ENCODE results near the gene PEX12. TPM values are rescaled to one million over a fixed set of nuclear protein-coding genes. Genes with fewer than 3 reads are reported as not detected.

Gene PEX12
- total RNA-seq, 1 donor from 2014 or later, result 3.9 TPM

- DNase-seq (ENCODE audit: low read depth) (no peak), FAIRE-seq (no peak)
- H3K9me3 Mint-ChIP-seq (ENCODE audit: unreplicated experiment), result peaks cover 2% of the 10 kb centered on the region
- no peaks in the 10 kb centered on the region for H3K36me3 ChIP-seq (ENCODE audit: insufficient read depth, low read length)
- no peaks in the 10 kb centered on the region for H4K20me1 ChIP-seq (ENCODE audit: insufficient read depth, low read length)
- H3K4me3 Mint-ChIP-seq (ENCODE audit: unreplicated experiment), result no peak overlapping the region
- TF ChIP-seq EZH2 (IDR thresholded peaks at IDR 0.05; ENCODE audit: insufficient read depth, low read length) (no peak), CTCF (IDR thresholded peaks at IDR 0.05; ENCODE audit: insufficient read depth, low read depth, low read length) (no peak)
- H3K9me3 ChIP-seq (ENCODE audit: insufficient read depth, low read depth, low read length), result no peaks in the 10 kb centered on the region
- no peak overlapping the region for H3K9ac ChIP-seq (ENCODE audit: low read length)
- no peak overlapping the region for H3K4me3 ChIP-seq (ENCODE audit: insufficient read depth, low read depth, low read length)
- H2AFZ ChIP-seq (ENCODE audit: low read depth, low read length), result no peak overlapping the region
- H3K79me2 ChIP-seq (ENCODE audit: insufficient read depth, low read length), result no peaks in the 10 kb centered on the region
- no peak overlapping the region for H3K4me2 ChIP-seq (ENCODE audit: low read length)
- H3K36me3 Mint-ChIP-seq (ENCODE audit: low read depth, unreplicated experiment), result no peaks in the 10 kb centered on the region
- peaks cover 17% of the 10 kb centered on the region for H3K27me3 ChIP-seq (ENCODE audit: insufficient read depth, low read length)
- H3K27me3 Mint-ChIP-seq (ENCODE audit: low read depth, unreplicated experiment), result peaks cover 19% of the 10 kb centered on the region
- peaks cover 3% of the 10 kb centered on the region for H3K4me1 Mint-ChIP-seq (ENCODE audit: low read depth, unreplicated experiment)
- H3K27ac Mint-ChIP-seq (ENCODE audit: unreplicated experiment), result no peak overlapping the region
- no peak overlapping the region for H3K27ac ChIP-seq (ENCODE audit: low read depth, low read length)
- no peaks in the 10 kb centered on the region for H3K4me1 ChIP-seq (ENCODE audit: insufficient read depth, low read length)
Observed at GRCh38 chr17:35545150-35545549, 33.2 kb downstream of the PEX12 start.

- Mint-ChIP-seq H3K4me1 (ENCODE audit: low read depth, unreplicated experiment) (peaks cover 3% of the 10 kb centered on the region), H3K27ac (ENCODE audit: unreplicated experiment) (no peak overlapping the region), H3K27me3 (ENCODE audit: low read depth, unreplicated experiment) (peaks cover 19% of the 10 kb centered on the region), H3K36me3 (ENCODE audit: low read depth, unreplicated experiment) (no peaks in the 10 kb centered on the region), H3K4me3 (ENCODE audit: unreplicated experiment) (no peak overlapping the region), H3K9me3 (ENCODE audit: unreplicated experiment) (peaks cover 2% of the 10 kb centered on the region)
- FAIRE-seq (no peak), DNase-seq (ENCODE audit: low read depth) (no peak)
- Histone ChIP-seq H3K9ac (ENCODE audit: low read length) (no peak overlapping the region), H3K9me3 (ENCODE audit: insufficient read depth, low read depth, low read length) (no peaks in the 10 kb centered on the region), H3K27ac (ENCODE audit: low read depth, low read length) (no peak overlapping the region), H3K36me3 (ENCODE audit: insufficient read depth, low read length) (no peaks in the 10 kb centered on the region), H3K4me3 (ENCODE audit: insufficient read depth, low read depth, low read length) (no peak overlapping the region), H2AFZ (ENCODE audit: low read depth, low read length) (no peak overlapping the region), H3K4me2 (ENCODE audit: low read length) (no peak overlapping the region), H3K79me2 (ENCODE audit: insufficient read depth, low read length) (no peaks in the 10 kb centered on the region), H3K27me3 (ENCODE audit: insufficient read depth, low read length) (peaks cover 15% of the 10 kb centered on the region), H4K20me1 (ENCODE audit: insufficient read depth, low read length) (no peaks in the 10 kb centered on the region), H3K4me1 (ENCODE audit: insufficient read depth, low read length) (no peaks in the 10 kb centered on the region)
- TF ChIP-seq CTCF (IDR thresholded peaks at IDR 0.05; ENCODE audit: insufficient read depth, low read depth, low read length), result no peak
- TF ChIP-seq EZH2 (IDR thresholded peaks at IDR 0.05; ENCODE audit: insufficient read depth, low read length), result no peak
Observed at GRCh38 chr17:35543856-35544255, 34.5 kb downstream of the PEX12 start.

- H2AFZ ChIP-seq (ENCODE audit: low read depth, low read length), result no peak overlapping the region
- peaks cover 3% of the 10 kb centered on the region for H3K4me1 Mint-ChIP-seq (ENCODE audit: low read depth, unreplicated experiment)
- H3K36me3 Mint-ChIP-seq (ENCODE audit: low read depth, unreplicated experiment), result no peaks in the 10 kb centered on the region
- no peaks in the 10 kb centered on the region for H3K4me1 ChIP-seq (ENCODE audit: insufficient read depth, low read length)
- no peak overlapping the region for H3K4me2 ChIP-seq (ENCODE audit: low read length)
- no peak overlapping the region for H3K27ac Mint-ChIP-seq (ENCODE audit: unreplicated experiment)
- no peak overlapping the region for H3K27ac ChIP-seq (ENCODE audit: low read depth, low read length)
- no peaks in the 10 kb centered on the region for H3K79me2 ChIP-seq (ENCODE audit: insufficient read depth, low read length)
- H3K4me3 Mint-ChIP-seq (ENCODE audit: unreplicated experiment), result no peak overlapping the region
- H3K4me3 ChIP-seq (ENCODE audit: insufficient read depth, low read depth, low read length), result no peak overlapping the region
- H3K9ac ChIP-seq (ENCODE audit: low read length), result no peak overlapping the region
- H3K36me3 ChIP-seq (ENCODE audit: insufficient read depth, low read length), result no peaks in the 10 kb centered on the region
- TF ChIP-seq CTCF (IDR thresholded peaks at IDR 0.05; ENCODE audit: insufficient read depth, low read depth, low read length) (no peak), EZH2 (IDR thresholded peaks at IDR 0.05; ENCODE audit: insufficient read depth, low read length) (no peak)
- no peaks in the 10 kb centered on the region for H3K9me3 ChIP-seq (ENCODE audit: insufficient read depth, low read depth, low read length)
- no peak for FAIRE-seq
- peaks cover 17% of the 10 kb centered on the region for H3K27me3 ChIP-seq (ENCODE audit: insufficient read depth, low read length)
- peaks cover 13% of the 10 kb centered on the region for H3K27me3 Mint-ChIP-seq (ENCODE audit: low read depth, unreplicated experiment)
- no peaks in the 10 kb centered on the region for H4K20me1 ChIP-seq (ENCODE audit: insufficient read depth, low read length)
- DNase-seq (ENCODE audit: low read depth), result no peak
- H3K9me3 Mint-ChIP-seq (ENCODE audit: unreplicated experiment), result peaks cover 2% of the 10 kb centered on the region
Observed at GRCh38 chr17:35542990-35543389, 35.4 kb downstream of the PEX12 start.

Measured in astrocyte (in vitro differentiated cells and primary cell).